GM18502 (cell line): ENCODE results near the gene OVOL2.
"Not testable (repeated sequence)": the region's sequence is repeated elsewhere in the genome, so short reads cannot be mapped to it uniquely, and the experiment has no call there.

Experiments
- ATAC-seq: cut with Tn5 transposase; IDR thresholded peaks from one replicate; pipeline ENCODE4 v1.9.1; 2021; ENCODE audit warnings: mild to moderate bottlenecking; ENCODE audit not compliant: unreplicated experiment, poor library complexity

OVOL2 gene

GRCh38 chr20:18058661-18059467, 1.1 kb upstream of the OVOL2 start:
- no peak for ATAC-seq

- no peak for ATAC-seq
These were observed 256 bp upstream of the OVOL2 start for GRCh38 chr20:18057994-18058349.

GRCh38 chr20:18056174-18057100, 1.3 kb downstream of the OVOL2 start:
- no peak for ATAC-seq

- no peak for ATAC-seq
These were observed 2.5 kb downstream of the OVOL2 start for GRCh38 chr20:18055261-18055660.

- no peak for ATAC-seq
These were observed 4.9 kb downstream of the OVOL2 start for GRCh38 chr20:18052856-18053255.

GRCh38 chr20:18050628-18051027, 7.1 kb downstream of the OVOL2 start:
- no peak for ATAC-seq

- ATAC-seq: no peak
These were observed 9.5 kb downstream of the OVOL2 start for GRCh38 chr20:18048176-18048575.

GRCh38 chr20:18046535-18046934, 11.2 kb downstream of the OVOL2 start:
- no peak for ATAC-seq

GRCh38 chr20:18042229-18042628, 15.5 kb downstream of the OVOL2 start:
- no peak for ATAC-seq

- no peak for ATAC-seq
These were observed 16.3 kb downstream of the OVOL2 start for GRCh38 chr20:18041462-18041861.

- no peak for ATAC-seq
These were observed 18.7 kb downstream of the OVOL2 start for GRCh38 chr20:18039063-18039462.

- no peak for ATAC-seq
These were observed 23.7 kb downstream of the OVOL2 start for GRCh38 chr20:18034039-18034438.

GRCh38 chr20:18032977-18033892, 24.5 kb downstream of the OVOL2 start:
- no peak for ATAC-seq

GRCh38 chr20:18031888-18032509, 25.7 kb downstream of the OVOL2 start:
- no peak for ATAC-seq

GRCh38 chr20:18031050-18031449, 26.7 kb downstream of the OVOL2 start:
- ATAC-seq: no peak

- ATAC-seq: no peak
These were observed 27.7 kb downstream of the OVOL2 start for GRCh38 chr20:18030020-18030419.

GRCh38 chr20:18027011-18027410, 30.7 kb downstream of the OVOL2 start:
- ATAC-seq: not testable (repeated sequence)

GRCh38 chr20:18024606-18025127, 33.0 kb downstream of the OVOL2 start:
- no peak for ATAC-seq

- ATAC-seq: no peak
These were observed 36.8 kb downstream of the OVOL2 start for GRCh38 chr20:18020931-18021330.

GRCh38 chr20:18019068-18019467, 38.6 kb downstream of the OVOL2 start:
- peak; percentile 60 for ATAC-seq
